GM23338 (cell line): ENCODE data around the gene DAB1. TPM values are rescaled to one million over a fixed set of nuclear protein-coding genes. Genes with fewer than 3 reads are reported as not detected.

Experiments
- ATAC-seq: fragments of 200-7000 bp; cut with Tn5 transposase; 3 replicates; pipeline ENCODE4 v1.9.1; 2020
- DNase-seq: peaks from one replicate; pipeline ENCODE4 v3.0.0-alpha.2; 2015; ENCODE audit warnings: low spot score
- H2AFZ ChIP-seq: fragments of 200-600 bp; sonication (generic); 2 replicates; pipeline ENCODE4 v1.8.0; 2016; ENCODE audit warnings: antibody characterized with exemption, mild to moderate bottlenecking, moderate library complexity
- H3F3A ChIP-seq: fragments of 200-600 bp; sonication (generic); replicated peaks from 2 replicates; pipeline ENCODE4 v1.8.0; 2017; ENCODE audit warnings: antibody characterized with exemption, mixed run types, low read depth
- H3K27ac ChIP-seq: fragments of 200-600 bp; sonication (generic); 2 replicates; pipeline ENCODE4 v1.6.1; 2016; ENCODE audit warnings: low read depth
- H3K27me3 ChIP-seq: fragments of 200-600 bp; sonication (generic); 2 replicates; pipeline ENCODE4 v1.8.0; 2016; ENCODE audit warnings: mild to moderate bottlenecking, mixed run types, moderate library complexity; ENCODE audit not compliant: insufficient read depth
- H3K36me3 ChIP-seq: fragments of 200-600 bp; sonication (generic); 2 replicates; pipeline ENCODE4 v1.8.0; 2016; ENCODE audit warnings: mild to moderate bottlenecking; ENCODE audit not compliant: insufficient read depth
- H3K4me1 ChIP-seq: fragments of 200-600 bp; sonication (generic); 2 replicates; pipeline ENCODE4 v1.8.0; 2016; ENCODE audit warnings: mild to moderate bottlenecking, moderate library complexity; ENCODE audit not compliant: insufficient read depth
- H3K4me2 ChIP-seq: fragments of 200-600 bp; sonication (generic); 2 replicates; pipeline ENCODE4 v1.7.1; 2017; ENCODE audit warnings: mixed run types
- H3K4me3 ChIP-seq: fragments of 200-600 bp; sonication (generic); 2 replicates; pipeline ENCODE4 v1.6.1; 2016; ENCODE audit warnings: mixed run types
- H3K79me2 ChIP-seq: fragments of 200-600 bp; sonication (generic); replicated peaks from 2 replicates; pipeline ENCODE4 v1.8.0; 2017; ENCODE audit warnings: mild to moderate bottlenecking; ENCODE audit not compliant: insufficient read depth
- H3K9me2 ChIP-seq: fragments of 200-600 bp; sonication (generic); 2 replicates; pipeline ENCODE4 v1.8.0; 2017; ENCODE audit not compliant: insufficient read depth
- H4K20me1 ChIP-seq: fragments of 200-600 bp; sonication (generic); replicated peaks from 2 replicates; pipeline ENCODE4 v1.8.0; 2017; ENCODE audit warnings: mild to moderate bottlenecking; ENCODE audit not compliant: insufficient read depth
- H3K27ac Mint-ChIP-seq: 2 replicates; pipeline ENCODE4 v1.8.0; 2020; ENCODE audit warnings: inconsistent platforms, mild to moderate bottlenecking, moderate library complexity, mixed read lengths
- H3K27me3 Mint-ChIP-seq: 3 replicates; pipeline ENCODE4 v1.8.0; 2022; ENCODE audit warnings: low read depth, mild to moderate bottlenecking, moderate library complexity, mixed read lengths, inconsistent platforms; ENCODE audit not compliant: insufficient read depth, poor library complexity
- H3K36me3 Mint-ChIP-seq: 3 replicates; pipeline ENCODE4 v1.8.0; 2021; ENCODE audit warnings: low read depth, mild to moderate bottlenecking, inconsistent platforms, moderate library complexity, mixed read lengths
- H3K4me1 Mint-ChIP-seq: 3 replicates; pipeline ENCODE4 v1.8.0; 2020; ENCODE audit warnings: mild to moderate bottlenecking, inconsistent platforms, mixed read lengths
- H3K4me3 Mint-ChIP-seq: 3 replicates; pipeline ENCODE4 v1.8.0; 2021; ENCODE audit warnings: moderate library complexity, mild to moderate bottlenecking, inconsistent platforms, mixed read lengths
- H3K9me3 Mint-ChIP-seq: 3 replicates; pipeline ENCODE4 v1.8.0; 2020; ENCODE audit warnings: moderate library complexity, mild to moderate bottlenecking, inconsistent platforms, mixed read lengths
- CREB1 ChIP-seq: fragments of 250-450 bp; sonication (Bioruptor Pico); IDR thresholded peaks from 2 replicates; pipeline ENCODE4 v1.5.0; 2020; ENCODE audit warnings: low read depth, mild to moderate bottlenecking, moderate library complexity
- EZH2 ChIP-seq: fragments of 200-600 bp; sonication (generic); IDR thresholded peaks from one replicate; pipeline ENCODE4 v1.8.0; 2017; ENCODE audit warnings: antibody characterized with exemption, mild to moderate bottlenecking, low read depth; ENCODE audit not compliant: unreplicated experiment
- EZH2phosphoT487 ChIP-seq: fragments of 200-600 bp; sonication (generic); IDR thresholded peaks from one replicate; pipeline ENCODE4 v1.8.1; 2018; ENCODE audit warnings: antibody characterized with exemption; ENCODE audit not compliant: unreplicated experiment
- NANOG ChIP-seq: IDR thresholded peaks from 2 replicates; pipeline ENCODE4 v1.6.1; 2016; ENCODE audit warnings: antibody characterized with exemption, borderline replicate concordance
- POLR2AphosphoS5 ChIP-seq: IDR thresholded peaks from 2 replicates; pipeline ENCODE4 v1.6.1; 2016; ENCODE audit warnings: antibody characterized with exemption, low read depth
- STAT1 ChIP-seq: IDR thresholded peaks from one replicate; pipeline ENCODE4 v1.6.1; 2016; ENCODE audit warnings: antibody characterized with exemption; ENCODE audit not compliant: unreplicated experiment
- polyA plus RNA-seq: library from polyadenylated mRNA; unstranded; fragments of >200 nt; fragmentation: Nextera tagmentation; extraction: Ambion mirVana; gene quantifications from 2 replicates; pipeline ENCODE4 v1.2.1, GENCODE V29; 2016
- total RNA-seq: library from RNA; depleted of rRNA; stranded (reverse); fragments of >200 nt; shearing (Covaris generic); gene quantifications from 2 replicates; pipeline ENCODE4 v1.2.3, GENCODE V29; 2014
- TF ChIP-seq, protein P1 (sequence below): fragments of 250-450 bp; sonication (Bioruptor Pico); IDR thresholded peaks from 2 replicates; pipeline ENCODE4 v1.5.0; 2020; ENCODE audit warnings: mild to moderate bottlenecking, moderate library complexity

The DAB1 gene
- total and polyA plus RNA-seq, 2 experiments from 2014 or later: 12.8 to 14.5 TPM

DNA sequence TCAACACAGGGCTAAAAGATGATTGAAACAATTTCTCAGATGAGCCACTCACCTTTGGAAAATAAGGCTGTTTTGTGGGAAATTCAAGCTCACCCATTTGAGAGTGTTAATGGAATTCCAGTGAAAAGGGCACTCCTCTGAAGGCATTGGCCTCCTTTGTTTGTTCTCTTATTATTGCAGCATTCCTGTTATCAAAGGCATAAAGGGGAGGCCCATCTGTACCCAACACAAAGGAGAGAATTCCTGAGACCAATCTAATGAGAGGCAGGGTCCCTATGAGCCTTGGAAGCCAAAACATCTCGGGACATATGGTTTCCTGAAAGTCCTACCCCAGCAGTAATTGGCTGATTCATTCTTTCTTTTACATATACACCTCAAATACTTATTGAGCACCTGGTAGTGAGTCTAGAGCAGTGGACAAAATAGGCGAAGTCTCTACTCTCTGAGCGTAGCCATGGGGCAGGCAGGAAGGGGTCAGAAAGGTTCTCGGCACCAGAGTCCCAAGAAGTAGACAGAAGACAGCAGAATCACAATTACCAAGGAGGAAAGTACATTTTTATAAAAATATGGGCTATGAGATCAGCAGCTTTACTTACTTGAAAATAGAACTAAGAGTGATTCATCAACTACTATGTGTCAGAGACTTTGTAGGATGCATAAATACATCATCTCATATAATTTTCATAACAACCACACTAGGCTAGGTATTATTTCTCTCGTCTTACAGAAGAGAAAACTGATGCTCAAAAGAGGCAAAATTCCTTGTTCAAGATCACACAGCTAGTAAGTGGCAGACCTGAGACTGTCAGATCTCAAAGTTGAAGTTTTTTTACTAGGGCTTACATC is 218.7 kb downstream of the DAB1 start:
- H3K36me3 ChIP-seq: no peaks in the 10 kb centered on the region
- DNase-seq (peak; percentile 83), ATAC-seq (peak; percentile 83)
- peaks cover 51% of the 10 kb centered on the region for H3K4me1 Mint-ChIP-seq
- no peak overlapping the region; the same call in 2 of the 3 replicates for H3K4me3 Mint-ChIP-seq
- no peaks in the 10 kb centered on the region for H3K9me2 ChIP-seq
- no peak overlapping the region for H2AFZ ChIP-seq
- H3K9me3 Mint-ChIP-seq: no peaks in the 10 kb centered on the region; the same call in 2 of the 3 replicates
- H3K27ac ChIP-seq: no peak overlapping the region
- H3K79me2 ChIP-seq: no peaks in the 10 kb centered on the region
- no peak overlapping the region for H3K4me3 ChIP-seq
- no peaks in the 10 kb centered on the region; the same call in 1 of the 2 replicates for H4K20me1 ChIP-seq
- peaks cover 36% of the 10 kb centered on the region for H3K4me1 ChIP-seq
- no peaks in the 10 kb centered on the region for H3K36me3 Mint-ChIP-seq
- peak overlapping the region; percentile 19 for H3K4me2 ChIP-seq
- H3K27me3 ChIP-seq: peaks cover 72% of the 10 kb centered on the region
- TF ChIP-seq POLR2AphosphoS5 (0 out of 2 replicates have a peak, but pooled peaks have one; percentile 30), NANOG (peak; percentile 14; the same call in 1 of the 2 replicates), EZH2 (no peak), EZH2phosphoT487 (no peak), STAT1 (no peak), CREB1 (CRISPR knock-in tag) (no peak)
- TF ChIP-seq, protein P1, sequence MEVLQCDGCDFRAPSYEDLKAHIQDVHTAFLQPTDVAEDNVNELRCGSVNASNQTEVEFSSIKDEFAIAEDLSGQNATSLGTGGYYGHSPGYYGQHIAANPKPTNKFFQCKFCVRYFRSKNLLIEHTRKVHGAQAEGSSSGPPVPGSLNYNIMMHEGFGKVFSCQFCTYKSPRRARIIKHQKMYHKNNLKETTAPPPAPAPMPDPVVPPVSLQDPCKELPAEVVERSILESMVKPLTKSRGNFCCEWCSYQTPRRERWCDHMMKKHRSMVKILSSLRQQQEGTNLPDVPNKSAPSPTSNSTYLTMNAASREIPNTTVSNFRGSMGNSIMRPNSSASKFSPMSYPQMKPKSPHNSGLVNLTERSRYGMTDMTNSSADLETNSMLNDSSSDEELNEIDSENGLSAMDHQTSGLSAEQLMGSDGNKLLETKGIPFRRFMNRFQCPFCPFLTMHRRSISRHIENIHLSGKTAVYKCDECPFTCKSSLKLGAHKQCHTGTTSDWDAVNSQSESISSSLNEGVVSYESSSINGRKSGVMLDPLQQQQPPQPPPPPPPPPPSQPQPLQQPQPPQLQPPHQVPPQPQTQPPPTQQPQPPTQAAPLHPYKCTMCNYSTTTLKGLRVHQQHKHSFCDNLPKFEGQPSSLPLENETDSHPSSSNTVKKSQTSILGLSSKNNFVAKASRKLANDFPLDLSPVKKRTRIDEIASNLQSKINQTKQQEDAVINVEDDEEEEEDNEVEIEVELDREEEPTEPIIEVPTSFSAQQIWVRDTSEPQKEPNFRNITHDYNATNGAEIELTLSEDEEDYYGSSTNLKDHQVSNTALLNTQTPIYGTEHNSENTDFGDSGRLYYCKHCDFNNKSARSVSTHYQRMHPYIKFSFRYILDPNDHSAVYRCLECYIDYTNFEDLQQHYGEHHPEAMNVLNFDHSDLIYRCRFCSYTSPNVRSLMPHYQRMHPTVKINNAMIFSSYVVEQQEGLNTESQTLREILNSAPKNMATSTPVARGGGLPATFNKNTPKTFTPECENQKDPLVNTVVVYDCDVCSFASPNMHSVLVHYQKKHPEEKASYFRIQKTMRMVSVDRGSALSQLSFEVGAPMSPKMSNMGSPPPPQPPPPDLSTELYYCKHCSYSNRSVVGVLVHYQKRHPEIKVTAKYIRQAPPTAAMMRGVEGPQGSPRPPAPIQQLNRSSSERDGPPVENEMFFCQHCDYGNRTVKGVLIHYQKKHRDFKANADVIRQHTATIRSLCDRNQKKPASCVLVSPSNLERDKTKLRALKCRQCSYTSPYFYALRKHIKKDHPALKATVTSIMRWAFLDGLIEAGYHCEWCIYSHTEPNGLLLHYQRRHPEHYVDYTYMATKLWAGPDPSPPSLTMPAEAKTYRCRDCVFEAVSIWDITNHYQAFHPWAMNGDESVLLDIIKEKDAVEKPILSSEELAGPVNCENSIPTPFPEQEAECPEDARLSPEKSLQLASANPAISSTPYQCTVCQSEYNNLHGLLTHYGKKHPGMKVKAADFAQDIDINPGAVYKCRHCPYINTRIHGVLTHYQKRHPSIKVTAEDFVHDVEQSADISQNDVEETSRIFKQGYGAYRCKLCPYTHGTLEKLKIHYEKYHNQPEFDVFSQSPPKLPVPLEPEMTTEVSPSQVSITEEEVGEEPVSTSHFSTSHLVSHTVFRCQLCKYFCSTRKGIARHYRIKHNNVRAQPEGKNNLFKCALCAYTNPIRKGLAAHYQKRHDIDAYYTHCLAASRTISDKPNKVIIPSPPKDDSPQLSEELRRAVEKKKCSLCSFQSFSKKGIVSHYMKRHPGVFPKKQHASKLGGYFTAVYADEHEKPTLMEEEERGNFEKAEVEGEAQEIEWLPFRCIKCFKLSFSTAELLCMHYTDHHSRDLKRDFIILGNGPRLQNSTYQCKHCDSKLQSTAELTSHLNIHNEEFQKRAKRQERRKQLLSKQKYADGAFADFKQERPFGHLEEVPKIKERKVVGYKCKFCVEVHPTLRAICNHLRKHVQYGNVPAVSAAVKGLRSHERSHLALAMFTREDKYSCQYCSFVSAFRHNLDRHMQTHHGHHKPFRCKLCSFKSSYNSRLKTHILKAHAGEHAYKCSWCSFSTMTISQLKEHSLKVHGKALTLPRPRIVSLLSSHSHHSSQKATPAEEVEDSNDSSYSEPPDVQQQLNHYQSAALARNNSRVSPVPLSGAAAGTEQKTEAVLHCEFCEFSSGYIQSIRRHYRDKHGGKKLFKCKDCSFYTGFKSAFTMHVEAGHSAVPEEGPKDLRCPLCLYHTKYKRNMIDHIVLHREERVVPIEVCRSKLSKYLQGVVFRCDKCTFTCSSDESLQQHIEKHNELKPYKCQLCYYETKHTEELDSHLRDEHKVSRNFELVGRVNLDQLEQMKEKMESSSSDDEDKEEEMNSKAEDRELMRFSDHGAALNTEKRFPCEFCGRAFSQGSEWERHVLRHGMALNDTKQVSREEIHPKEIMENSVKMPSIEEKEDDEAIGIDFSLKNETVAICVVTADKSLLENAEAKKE: 0 out of 2 replicates have a peak, but pooled peaks have one; percentile 27
- H3F3A ChIP-seq: no peaks in the 10 kb centered on the region
- H3K27me3 Mint-ChIP-seq: peaks cover 42% of the 10 kb centered on the region
- no peak overlapping the region for H3K27ac Mint-ChIP-seq
